GM18867 (cell line): ENCODE results near the gene TUBA3D.
"Not testable (repeated sequence)": the region's sequence is repeated elsewhere in the genome, so short reads cannot be mapped to it uniquely, and the experiment has no call there.

ENCODE experiments used
- ATAC-seq: cut with Tn5 transposase; IDR thresholded peaks from one replicate; pipeline ENCODE4 v1.9.1; 2021; ENCODE audit warnings: mild to moderate bottlenecking, moderate library complexity; ENCODE audit not compliant: unreplicated experiment

Gene TUBA3D

DNA sequence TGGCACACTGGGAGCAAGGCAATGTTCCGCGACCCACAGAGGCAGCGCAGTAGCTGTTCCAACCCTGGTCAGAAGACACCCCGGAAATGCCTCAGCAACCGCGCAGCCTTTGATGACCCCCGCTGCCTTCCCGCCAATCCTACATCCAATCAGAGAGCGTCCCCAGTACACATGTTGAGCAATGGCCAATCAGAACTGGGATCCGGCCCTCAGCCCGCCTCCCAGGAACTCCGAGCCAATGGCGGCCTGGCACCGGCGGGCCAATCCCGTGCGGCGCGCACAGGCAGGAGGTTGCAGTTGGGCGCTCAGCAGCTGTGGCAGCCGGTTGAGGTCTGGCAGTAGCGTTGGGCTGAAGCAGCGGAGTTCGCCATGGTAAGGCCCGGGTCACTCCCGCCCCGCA is at the start of gene TUBA3D:
TUBA3D (plus strand) TSS at position 289 of the 400 bp plus-strand sequence; CDS start at position 370, 81 bp downstream.
- no peak for ATAC-seq

DNA sequence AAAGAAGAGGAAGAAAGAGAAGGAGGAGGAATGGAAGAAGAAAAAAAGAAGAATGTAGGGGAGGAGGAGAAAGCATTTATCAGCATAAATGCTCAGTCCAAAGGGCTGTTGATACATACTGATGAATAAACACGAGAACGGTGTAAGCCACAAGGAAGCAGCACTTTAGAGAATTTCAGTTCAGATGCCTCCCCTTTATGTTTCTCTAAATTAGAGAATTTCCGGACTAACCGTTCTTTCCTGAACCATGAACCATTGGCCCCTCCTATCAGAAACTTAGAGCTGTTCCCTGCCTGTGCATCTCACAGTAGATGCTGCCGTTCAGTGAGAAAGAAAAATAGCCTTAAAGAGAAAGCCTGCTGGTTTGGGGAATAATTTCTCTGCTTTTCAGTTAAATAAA is 49.2 kb upstream of the TUBA3D start:
- no peak for ATAC-seq

DNA sequence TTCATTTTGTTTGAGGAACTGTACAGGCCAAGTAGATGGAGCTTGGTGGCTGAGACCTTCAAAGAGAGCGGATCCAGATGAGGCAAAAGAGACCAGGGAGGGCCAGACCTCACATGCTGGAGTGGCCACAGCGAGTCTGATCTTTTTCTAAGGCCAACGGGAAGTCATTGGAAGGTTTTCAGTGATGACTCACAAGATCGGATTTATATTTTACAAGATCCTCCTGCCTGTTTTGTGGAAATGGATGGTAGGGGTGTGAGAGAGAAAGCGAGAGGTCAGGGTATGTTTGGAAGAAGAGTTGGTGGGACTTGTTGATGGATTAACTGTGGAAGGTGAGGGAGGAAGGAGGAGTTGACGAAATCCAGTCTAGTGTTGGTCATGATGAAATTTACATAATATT is 44.6 kb upstream of the TUBA3D start:
- ATAC-seq, result no peak

DNA sequence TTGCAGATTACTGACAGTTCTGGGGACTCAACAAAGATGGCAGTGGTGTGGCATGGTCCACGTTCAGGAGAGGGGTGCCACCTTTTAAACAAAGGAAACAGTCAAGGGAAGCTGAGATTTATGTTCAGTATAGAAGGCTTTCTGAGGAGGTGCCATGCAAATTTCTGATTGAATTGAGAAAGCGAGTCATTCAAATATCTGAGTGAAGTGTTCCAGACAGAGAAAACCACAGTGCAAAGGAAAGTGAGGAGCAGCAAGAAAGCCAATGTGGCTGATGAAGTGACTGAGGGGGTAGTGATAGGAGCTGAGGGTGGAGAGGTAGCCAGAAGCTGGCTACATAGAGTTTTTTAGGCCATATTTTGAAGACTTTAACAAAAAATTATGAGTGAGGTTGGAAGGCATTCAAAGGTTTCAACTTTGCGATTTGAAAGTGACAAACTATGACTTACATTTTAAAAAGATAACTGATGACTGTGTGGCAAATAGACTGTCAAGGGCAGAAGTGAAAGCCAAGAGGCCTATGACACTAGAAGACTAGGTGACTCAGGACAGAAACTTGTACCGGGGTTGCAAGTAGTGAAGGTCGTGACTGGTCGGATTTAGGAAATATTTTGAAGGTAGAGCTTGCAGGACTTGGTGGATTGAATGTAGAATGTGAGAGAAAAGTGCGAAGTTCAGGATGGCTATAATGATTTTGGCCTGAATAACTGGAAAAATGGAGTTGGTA is 35.0 kb upstream of the TUBA3D start:
- peak; percentile 97 for ATAC-seq

DNA sequence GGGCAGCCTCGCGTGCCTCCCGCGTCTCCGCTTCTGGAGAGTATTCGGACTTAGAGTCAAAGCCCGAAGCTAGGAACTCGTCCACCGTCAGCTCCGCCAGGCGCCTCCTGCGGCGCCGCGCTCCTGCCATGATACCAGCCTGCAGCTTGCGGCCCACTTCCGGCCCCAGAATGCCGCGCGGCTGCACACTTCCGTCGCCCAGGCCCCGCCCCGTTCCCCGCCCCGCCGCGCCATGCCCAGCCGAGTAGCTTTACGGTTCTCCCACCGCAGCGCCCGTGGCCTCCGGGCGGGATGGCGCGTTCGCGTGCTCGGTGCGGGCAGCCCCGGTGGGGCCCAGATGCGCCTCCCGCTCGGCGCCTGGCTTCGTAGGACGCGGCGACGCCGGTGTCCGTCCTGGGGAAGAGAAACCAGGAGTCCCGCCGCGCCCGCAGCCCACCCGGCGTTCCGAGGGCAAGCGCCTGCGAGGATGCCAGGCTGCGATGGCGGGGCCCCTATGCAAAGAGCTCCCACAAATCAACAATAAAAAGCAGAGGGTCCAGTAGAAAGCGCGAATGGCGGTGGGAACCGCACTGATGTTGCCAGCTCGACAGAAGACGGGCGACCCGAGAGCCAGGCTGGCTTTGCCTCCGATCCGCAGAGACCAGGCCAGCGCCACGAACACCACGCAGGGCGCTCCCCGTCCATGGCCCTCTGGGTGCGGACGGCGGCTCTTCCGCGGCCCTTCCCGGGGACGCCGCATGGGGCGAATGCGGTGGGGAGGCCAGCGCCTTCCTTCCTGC is 31.0 kb upstream of the TUBA3D start:
- not testable (repeated sequence) for ATAC-seq

DNA sequence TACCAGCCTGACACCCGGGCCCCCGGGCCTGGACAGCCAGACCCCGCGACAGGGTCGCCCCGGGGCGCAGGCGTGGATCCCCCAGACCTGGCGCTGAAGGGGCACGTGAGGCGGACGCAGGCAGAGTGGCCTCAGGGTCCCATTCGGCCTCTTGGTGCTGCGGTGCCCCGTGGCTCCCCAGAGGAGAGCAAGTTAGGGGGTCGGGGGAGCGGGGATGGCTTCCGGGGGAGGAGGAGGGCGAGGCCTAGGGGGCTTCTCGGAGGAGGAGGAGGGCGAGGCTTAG is 30.5 kb upstream of the TUBA3D start:
- not testable (repeated sequence) for ATAC-seq

DNA sequence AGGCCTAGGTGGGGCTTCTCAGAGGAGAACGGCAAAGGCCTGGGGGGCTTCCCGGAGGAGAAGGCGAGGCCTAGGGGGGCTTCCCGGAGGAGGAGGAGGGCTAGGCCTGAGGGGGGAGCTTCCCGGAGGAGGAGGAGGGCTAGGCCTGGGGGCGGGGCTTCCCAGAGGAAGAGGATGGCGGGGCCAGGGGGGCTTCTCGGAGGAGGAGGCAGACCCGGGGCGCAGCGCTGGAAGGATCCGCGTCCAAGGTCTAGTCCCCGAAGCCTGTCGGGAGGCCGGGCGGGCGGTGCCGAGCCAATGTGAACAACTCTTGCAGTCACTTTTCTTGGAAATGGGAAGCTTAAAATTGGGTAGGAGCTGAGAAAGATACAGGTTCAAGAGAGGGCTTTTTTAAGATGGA is 30.0 kb upstream of the TUBA3D start:
- ATAC-seq, result no peak

DNA sequence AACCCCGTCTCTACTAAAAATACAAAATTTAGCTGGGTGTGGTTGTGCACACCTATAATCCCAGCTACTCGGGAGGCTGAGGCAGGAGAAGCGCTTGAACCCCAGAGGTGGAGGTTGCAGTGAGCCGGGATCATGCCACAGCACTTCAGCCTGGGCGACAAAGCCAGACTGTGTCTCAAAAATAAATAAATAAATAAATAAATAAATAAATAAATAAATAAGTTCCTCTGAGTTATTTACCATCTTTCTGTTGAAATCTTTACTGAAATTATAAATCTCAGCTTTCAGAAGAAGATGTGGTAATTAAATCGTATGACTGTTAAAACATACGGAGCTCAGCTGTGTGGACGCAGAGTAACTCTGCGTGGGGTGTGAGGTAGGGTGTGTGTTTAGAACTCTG is 27.9 kb upstream of the TUBA3D start:
- not testable (repeated sequence) for ATAC-seq

DNA sequence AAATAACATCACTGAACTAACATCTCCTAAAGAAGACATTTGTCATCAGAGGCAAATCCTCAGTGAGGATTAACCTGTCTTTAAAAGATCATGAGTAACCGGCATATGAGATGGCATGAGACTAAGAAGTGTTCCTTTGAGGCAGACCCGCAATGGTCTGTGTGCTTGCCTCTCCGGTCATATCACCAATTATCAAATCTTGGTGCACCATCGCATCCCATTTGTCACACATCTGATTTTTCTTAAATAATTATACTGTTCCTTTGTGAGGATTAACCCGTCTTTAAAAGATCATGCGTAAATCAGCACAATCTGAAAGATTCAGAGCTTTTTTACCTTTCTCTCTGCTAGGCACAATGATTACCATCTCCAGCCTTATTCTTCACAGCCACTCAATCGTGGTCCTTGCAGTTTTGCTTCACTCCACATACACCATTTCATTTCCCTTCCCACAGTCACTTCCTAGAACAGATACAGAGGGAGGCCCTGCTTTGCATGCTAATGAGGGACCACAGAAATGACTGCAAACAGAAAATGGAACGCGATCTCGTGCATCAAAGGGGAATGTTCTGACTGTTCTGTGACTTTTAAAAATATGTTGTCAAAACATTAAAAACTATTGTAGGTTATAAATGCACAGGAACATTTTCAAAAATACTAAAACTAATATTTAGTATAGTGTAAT is 24.5 kb upstream of the TUBA3D start:
- ATAC-seq, result peak; percentile 91

DNA sequence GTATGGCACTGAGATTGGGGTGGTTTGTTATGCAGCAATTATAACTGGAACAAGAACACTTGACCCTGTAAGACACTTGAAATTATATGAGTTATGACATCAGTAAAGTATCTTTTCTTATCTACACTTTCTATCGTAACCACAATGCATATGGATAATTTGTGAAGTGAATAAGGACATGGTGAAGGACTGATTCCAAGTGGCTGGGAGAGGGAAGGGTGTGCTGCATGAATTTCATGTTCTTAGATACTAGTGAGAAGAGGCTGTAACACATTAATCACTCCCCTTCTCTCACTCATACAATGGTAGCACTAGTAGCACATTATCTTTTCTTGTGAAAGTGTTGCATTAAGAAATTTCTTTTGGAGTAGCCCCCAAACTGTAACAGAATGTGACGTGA is 21.0 kb upstream of the TUBA3D start:
- ATAC-seq, result not testable (repeated sequence)

DNA sequence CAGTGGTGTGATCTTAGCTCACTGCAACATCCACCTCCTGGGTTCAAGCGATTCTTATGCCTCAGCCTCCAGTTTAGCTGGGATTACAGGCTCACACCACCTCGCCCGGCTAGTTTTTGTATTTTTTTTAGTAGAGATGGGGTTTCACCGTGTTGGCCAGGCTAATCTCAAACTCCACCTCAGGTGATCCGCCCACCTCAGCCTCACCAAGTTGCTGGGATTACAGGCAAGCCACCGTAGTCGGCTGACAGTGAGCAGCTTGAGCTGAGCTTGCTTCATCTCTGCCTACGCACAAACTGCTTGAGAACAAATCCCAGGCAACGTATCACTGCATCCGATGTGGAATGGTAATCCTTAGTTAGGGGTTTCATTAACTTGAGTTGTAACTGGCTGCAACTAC is 8.2 kb upstream of the TUBA3D start:
- ATAC-seq, result not testable (repeated sequence)

DNA sequence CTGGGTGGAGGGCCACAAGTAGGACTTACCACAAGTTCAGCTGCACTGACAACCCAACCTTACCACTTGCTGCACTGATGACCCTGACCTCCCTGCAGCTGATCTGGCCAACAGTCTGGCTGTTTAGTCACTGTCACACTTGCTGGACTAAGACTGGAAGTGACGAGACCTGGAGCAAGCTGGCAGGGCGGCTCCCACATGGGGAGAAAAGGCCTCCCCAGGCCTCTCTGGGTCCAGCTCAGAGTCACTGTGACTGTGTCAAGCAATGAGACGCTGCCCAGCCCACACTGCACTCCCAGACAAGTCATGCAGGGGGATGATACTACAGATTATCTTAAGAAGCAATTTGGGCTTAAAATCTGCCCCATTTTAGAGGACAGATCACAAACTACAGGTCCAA is 5.0 kb upstream of the TUBA3D start:
- not testable (repeated sequence) for ATAC-seq

DNA sequence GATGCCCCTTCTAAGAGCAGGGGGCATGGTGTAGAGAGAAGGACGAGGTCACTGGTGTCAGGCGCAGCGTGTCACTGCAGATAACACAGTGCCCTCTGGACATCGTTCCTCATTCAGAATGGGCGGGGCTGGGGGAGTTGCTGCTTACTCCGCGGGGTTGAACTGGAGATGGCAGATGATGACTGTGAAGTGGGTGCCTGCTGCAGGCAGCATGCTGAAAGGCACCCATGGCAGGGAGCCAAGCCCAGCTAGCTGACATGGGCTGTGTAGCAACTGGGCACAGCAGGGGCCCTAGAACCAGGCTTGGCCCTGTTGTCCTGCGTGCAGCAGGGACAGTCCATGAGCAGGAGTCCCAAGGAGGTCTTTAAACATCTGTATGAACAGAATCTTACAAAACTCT is 4.3 kb upstream of the TUBA3D start:
- ATAC-seq, result not testable (repeated sequence)

DNA sequence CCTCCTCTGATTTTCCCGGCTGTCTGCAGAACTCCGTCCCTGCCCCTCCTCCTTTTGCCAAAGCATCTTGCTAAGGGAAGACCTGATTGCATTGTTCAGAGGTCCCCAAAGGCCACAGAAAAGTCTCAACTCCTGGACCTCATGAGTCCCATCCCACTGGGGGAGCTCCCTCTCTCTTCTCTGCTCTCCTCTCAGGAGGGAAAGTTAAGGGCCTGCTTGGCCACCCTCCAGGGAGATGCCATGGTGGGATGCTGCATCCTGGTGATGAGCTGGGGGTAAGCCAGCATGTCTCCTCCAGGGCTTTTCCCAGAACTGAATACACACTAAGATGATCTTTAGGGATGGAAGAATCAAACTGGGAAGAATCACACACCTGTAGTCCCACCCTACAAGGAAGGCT is 2.7 kb upstream of the TUBA3D start:
- ATAC-seq, result not testable (repeated sequence)

DNA sequence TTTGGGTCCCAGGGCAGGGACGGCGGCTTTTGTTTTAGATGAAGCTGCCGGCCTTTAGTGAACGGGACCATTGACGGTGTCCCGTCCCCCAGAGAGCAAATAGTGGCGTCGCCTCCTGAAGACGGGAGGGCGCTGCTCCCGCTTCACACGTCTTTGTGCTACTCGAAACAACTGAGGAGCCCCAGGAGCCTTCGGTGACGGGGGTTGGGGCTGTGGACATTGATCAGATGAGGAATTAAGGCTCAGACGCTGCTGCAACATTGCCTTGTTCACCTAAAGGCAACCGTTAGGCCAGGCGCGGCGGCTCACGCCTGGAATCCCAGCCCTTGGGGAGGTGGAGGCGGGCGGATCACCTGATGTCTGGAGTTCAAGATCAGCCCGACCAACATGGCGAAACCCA is 444 bp downstream of the TUBA3D start:
- ATAC-seq, result not testable (repeated sequence)

DNA sequence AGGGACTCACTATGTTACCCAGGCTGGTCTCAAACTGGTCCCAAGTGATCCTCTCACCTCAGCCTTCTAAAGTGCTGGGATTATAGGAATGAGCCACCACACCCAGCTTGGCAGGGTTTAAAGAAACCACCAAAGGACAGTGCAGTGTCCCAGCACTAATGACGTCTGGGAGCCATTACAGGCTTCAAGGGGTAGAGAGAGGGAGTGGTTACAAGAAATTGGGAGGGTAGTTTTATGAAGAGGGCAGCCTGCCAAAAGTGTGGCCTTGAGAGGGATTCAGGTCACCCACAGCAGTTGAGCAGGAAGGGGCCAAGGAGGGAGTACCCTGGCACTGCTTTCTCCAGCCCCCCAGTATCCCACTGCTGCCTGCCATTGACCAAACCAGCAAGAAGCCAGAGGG is 1.3 kb downstream of the TUBA3D start:
- not testable (repeated sequence) for ATAC-seq

DNA sequence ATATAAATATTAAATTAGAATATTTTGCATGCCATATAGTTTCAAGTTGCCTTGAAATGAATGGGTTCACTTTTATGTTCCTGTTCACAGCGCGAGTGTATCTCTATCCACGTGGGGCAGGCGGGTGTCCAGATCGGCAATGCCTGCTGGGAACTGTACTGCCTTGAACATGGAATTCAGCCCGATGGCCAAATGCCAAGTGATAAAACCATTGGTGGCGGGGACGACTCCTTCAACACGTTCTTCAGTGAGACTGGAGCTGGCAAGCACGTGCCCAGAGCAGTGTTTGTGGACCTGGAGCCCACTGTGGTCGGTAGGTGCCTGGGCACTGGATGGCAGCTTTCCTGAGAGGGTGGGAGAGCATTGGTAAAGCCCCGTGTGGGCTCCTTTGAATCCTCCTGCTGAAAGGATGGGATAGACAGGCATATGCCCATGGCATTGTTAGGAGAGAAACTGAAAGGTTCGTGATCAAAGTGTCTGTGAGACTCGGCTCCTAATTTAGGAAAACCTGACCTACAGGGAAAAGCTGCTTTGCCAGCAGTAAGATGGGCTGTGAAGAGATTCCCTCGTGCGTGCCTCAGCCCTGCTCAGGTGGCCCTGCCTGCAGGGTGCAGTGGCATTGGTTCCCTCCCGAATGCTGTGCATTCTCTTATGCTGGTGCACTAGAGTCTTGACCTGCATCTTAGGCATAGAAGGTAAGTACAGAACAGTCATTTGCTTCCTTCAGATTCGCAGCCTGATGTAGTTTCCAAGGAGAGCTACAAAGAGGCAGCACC is 2.3 kb downstream of the TUBA3D start:
- not testable (repeated sequence) for ATAC-seq

DNA sequence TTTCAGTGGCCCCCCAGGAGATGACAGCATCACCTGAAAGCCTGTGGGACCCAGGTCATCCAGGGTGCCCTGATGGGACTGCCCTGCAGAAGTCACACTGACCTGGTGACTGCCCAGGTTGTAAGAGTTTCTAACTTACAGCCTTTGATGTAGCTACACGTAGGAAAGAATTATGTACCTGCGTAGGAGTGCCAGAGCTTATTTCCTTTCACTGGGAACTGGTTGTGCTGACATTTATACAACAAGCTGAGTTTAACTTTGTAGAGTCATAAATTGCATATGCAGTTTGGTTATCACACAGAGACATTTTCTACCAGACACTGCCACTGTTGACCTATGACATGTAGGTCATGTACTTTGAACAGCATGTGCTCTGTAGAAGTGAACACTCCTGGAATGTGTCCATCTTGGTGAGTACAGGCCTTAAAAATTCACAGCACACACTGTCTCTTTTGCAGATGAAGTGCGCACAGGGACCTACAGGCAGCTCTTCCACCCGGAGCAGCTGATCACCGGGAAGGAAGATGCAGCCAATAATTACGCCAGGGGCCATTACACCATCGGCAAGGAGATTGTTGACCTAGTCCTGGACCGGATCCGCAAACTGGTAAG is 3.0 kb downstream of the TUBA3D start:
- not testable (repeated sequence) for ATAC-seq

DNA sequence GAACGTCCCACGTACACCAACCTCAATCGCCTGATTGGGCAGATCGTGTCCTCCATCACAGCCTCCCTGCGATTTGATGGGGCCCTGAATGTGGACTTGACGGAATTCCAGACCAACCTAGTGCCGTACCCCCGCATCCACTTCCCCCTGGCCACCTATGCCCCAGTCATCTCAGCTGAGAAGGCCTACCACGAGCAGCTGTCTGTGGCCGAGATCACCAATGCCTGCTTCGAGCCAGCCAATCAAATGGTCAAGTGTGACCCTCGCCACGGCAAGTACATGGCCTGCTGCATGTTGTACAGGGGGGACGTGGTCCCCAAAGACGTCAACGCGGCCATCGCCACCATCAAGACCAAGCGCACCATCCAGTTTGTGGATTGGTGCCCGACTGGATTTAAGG is 4.4 kb downstream of the TUBA3D start:
- not testable (repeated sequence) for ATAC-seq

DNA sequence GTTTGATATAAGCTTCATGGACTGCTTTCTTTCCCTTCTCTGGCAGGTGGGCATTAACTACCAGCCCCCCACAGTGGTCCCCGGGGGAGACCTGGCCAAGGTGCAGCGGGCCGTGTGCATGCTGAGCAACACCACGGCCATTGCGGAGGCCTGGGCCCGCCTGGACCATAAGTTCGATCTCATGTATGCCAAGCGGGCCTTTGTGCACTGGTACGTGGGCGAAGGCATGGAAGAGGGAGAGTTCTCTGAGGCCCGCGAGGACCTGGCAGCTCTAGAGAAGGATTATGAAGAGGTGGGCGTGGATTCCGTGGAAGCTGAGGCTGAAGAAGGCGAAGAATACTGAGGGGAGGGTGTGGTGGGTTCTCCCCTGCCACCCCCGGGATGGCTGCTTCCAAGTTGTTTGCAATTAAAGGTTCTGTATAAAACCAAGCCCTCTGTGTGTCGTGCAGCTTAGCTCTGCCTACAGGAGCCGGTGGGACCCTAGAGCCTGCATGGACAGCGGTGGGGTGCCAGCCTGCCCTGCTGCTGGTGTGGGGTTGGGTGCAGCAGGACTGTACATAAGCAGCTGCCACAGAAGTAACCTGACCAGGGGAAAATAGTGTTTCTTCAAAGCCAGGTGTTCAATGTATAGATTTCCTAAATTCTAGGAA is 6.7 kb downstream of the TUBA3D start:
- ATAC-seq, result not testable (repeated sequence)
